GM19438 (cell line): ENCODE results near the gene CPZ.
"Not testable (repeated sequence)": the region's sequence is repeated elsewhere in the genome, so short reads cannot be mapped to it uniquely, and the experiment has no call there.

Source experiments
- ATAC-seq: cut with Tn5 transposase; IDR thresholded peaks from one replicate; pipeline ENCODE4 v1.9.1; 2021; ENCODE audit warnings: low read depth; ENCODE audit not compliant: unreplicated experiment

CPZ gene

GRCh38 chr4:8630240-8630905, 37.8 kb downstream of the CPZ start:
- ATAC-seq: not testable (repeated sequence)

GRCh38 chr4:8631896-8632295, 39.3 kb downstream of the CPZ start:
- not testable (repeated sequence) for ATAC-seq

- not testable (repeated sequence) for ATAC-seq
These were observed 42.2 kb downstream of the CPZ start for GRCh38 chr4:8634773-8635172.

GRCh38 chr4:8635897-8636554, 43.5 kb downstream of the CPZ start:
- ATAC-seq: not testable (repeated sequence)

GRCh38 chr4:8637456-8637984, 45.0 kb downstream of the CPZ start:
- ATAC-seq: no peak

- no peak for ATAC-seq
These were observed 46.5 kb downstream of the CPZ start for GRCh38 chr4:8639021-8639420.

GRCh38 chr4:8639777-8640720, 47.5 kb downstream of the CPZ start:
- no peak for ATAC-seq

GRCh38 chr4:8640816-8641215, 48.3 kb downstream of the CPZ start:
- ATAC-seq: no peak

- ATAC-seq: no peak
These were observed 48.7 kb downstream of the CPZ start for GRCh38 chr4:8641256-8641655.

- no peak for ATAC-seq
These were observed 49.5 kb downstream of the CPZ start for GRCh38 chr4:8641931-8642650.

GRCh38 chr4:8642651-8643321, 50.2 kb downstream of the CPZ start:
- ATAC-seq: no peak

GRCh38 chr4:8643441-8643840, 50.9 kb downstream of the CPZ start:
- no peak for ATAC-seq

GRCh38 chr4:8643986-8644385, 51.4 kb downstream of the CPZ start:
- no peak for ATAC-seq

GRCh38 chr4:8644461-8644891, 51.9 kb downstream of the CPZ start:
- no peak for ATAC-seq

- ATAC-seq: no peak
These were observed 52.6 kb downstream of the CPZ start for GRCh38 chr4:8644966-8645752.

- ATAC-seq: no peak
These were observed 53.2 kb downstream of the CPZ start for GRCh38 chr4:8645753-8646124.

- ATAC-seq: no peak
These were observed 53.9 kb downstream of the CPZ start for GRCh38 chr4:8646296-8647093.

GRCh38 chr4:8647094-8647570, 54.6 kb downstream of the CPZ start:
- ATAC-seq: no peak
